ENCODE measurements around the gene IARS2. TPM values are rescaled to one million over a fixed set of nuclear protein-coding genes. Genes with fewer than 3 reads are reported as not detected.
"Not testable (repeated sequence)": the region's sequence is repeated elsewhere in the genome, so short reads cannot be mapped to it uniquely, and the experiment has no call there.

Gene IARS2
- total RNA-seq, 1 experiment from 2014 or later = 147 TPM

GRCh38 chr1:220157738-220158137, 63.8 kb downstream of the IARS2 start:
- DNase-seq (ENCODE audit: low spot score) = no peak
- in situ Hi-C loops (cut with HindIII; ENCODE audit: low sequenced_read_pairs) = no loop called here

GRCh38 chr1:220158530-220158929, 64.6 kb downstream of the IARS2 start:
- DNase-seq (ENCODE audit: low spot score); in situ Hi-C loops (cut with HindIII; ENCODE audit: low sequenced_read_pairs): not testable (repeated sequence)

GRCh38 chr1:220159041-220159440, 65.1 kb downstream of the IARS2 start:
- in situ Hi-C loops (cut with HindIII; ENCODE audit: low sequenced_read_pairs) = no loop called here

GRCh38 chr1:220160027-220160426, 66.1 kb downstream of the IARS2 start:
- in situ Hi-C loops (cut with HindIII; ENCODE audit: low sequenced_read_pairs) = no loop called here
- no peak for DNase-seq (ENCODE audit: low spot score)

More at GRCh38 chr1:220159041-220159440, 65.1 kb downstream of the IARS2 start:
- DNase-seq (ENCODE audit: low spot score) = no peak

GRCh38 chr1:220164116-220164515, 70.2 kb downstream of the IARS2 start:
- in situ Hi-C loops (cut with HindIII; ENCODE audit: low sequenced_read_pairs) = no loop called here
- no peak for DNase-seq (ENCODE audit: low spot score)

GRCh38 chr1:220164517-220164916, 70.6 kb downstream of the IARS2 start:
- in situ Hi-C loops (cut with HindIII; ENCODE audit: low sequenced_read_pairs) = no loop called here
- DNase-seq (ENCODE audit: low spot score) = no peak

- in situ Hi-C loops (cut with HindIII; ENCODE audit: low sequenced_read_pairs) = no loop called here
- DNase-seq (ENCODE audit: low spot score) = no peak
Observed at GRCh38 chr1:220166853-220167252, 72.9 kb downstream of the IARS2 start.

- DNase-seq (ENCODE audit: low spot score); in situ Hi-C loops (cut with HindIII; ENCODE audit: low sequenced_read_pairs): not testable (repeated sequence)
Observed at GRCh38 chr1:220169887-220170286, 76.0 kb downstream of the IARS2 start.

GRCh38 chr1:220170836-220171526, 77.0 kb downstream of the IARS2 start:
- in situ Hi-C loops (cut with HindIII; ENCODE audit: low sequenced_read_pairs) = no loop called here
- no peak for DNase-seq (ENCODE audit: low spot score)

- in situ Hi-C loops (cut with HindIII; ENCODE audit: low sequenced_read_pairs) = no loop called here
- no peak for DNase-seq (ENCODE audit: low spot score)
Observed at GRCh38 chr1:220176540-220176939, 82.6 kb downstream of the IARS2 start.

- no peak for DNase-seq (ENCODE audit: low spot score)
- in situ Hi-C loops (cut with HindIII; ENCODE audit: low sequenced_read_pairs) = no loop called here
Observed at GRCh38 chr1:220182111-220182510, 88.2 kb downstream of the IARS2 start.

GRCh38 chr1:220182656-220183055, 88.7 kb downstream of the IARS2 start:
- in situ Hi-C loops (cut with HindIII; ENCODE audit: low sequenced_read_pairs) = no loop called here
- DNase-seq (ENCODE audit: low spot score) = no peak

- in situ Hi-C loops (cut with HindIII; ENCODE audit: low sequenced_read_pairs) = no loop called here
- DNase-seq (ENCODE audit: low spot score) = no peak
Observed at GRCh38 chr1:220184506-220184905, 90.6 kb downstream of the IARS2 start.

- in situ Hi-C loops (cut with HindIII; ENCODE audit: low sequenced_read_pairs) = no loop called here
- no peak for DNase-seq (ENCODE audit: low spot score)
Observed at GRCh38 chr1:220186752-220187151, 92.8 kb downstream of the IARS2 start.

GRCh38 chr1:220188538-220188937, 94.6 kb downstream of the IARS2 start:
- in situ Hi-C loops (cut with HindIII; ENCODE audit: low sequenced_read_pairs) = no loop called here

GRCh38 chr1:220189750-220190347, 95.9 kb downstream of the IARS2 start:
- DNase-seq (ENCODE audit: low spot score) = peak; percentile 57
- in situ Hi-C loops (cut with HindIII; ENCODE audit: low sequenced_read_pairs) = no loop called here

More at GRCh38 chr1:220188538-220188937, 94.6 kb downstream of the IARS2 start:
- no peak for DNase-seq (ENCODE audit: low spot score)

- no peak for DNase-seq (ENCODE audit: low spot score)
- in situ Hi-C loops (cut with HindIII; ENCODE audit: low sequenced_read_pairs) = no loop called here
Observed at GRCh38 chr1:220195701-220196100, 101.8 kb downstream of the IARS2 start.
